ENCODE data around the gene MARCHF11. TPM values are rescaled to one million over a fixed set of nuclear protein-coding genes. Genes with fewer than 3 reads are reported as not detected.

MARCHF11 gene
- total RNA-seq, 1 experiment from 2014 or later: 0.37 TPM

DNA sequence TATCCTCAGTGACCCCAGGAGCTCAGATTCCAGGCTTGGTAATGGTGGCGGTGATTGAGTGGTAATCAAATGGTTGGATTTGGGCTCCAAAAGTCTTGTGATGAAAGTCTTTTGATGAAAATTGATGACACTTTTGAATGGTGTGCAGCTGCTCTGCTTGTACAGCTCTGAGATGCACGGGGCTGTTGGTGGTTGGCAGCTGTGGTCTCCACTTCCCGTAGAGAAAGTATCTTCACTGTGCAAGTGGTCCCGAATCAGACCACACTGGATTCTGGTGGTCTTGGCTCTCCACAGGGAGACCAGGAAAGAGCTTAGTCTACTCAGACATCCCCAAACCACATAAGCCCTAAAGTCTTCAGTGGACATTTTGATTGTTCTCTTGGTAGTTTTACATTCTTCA is 96.6 kb downstream of the MARCHF11 start:
- H3K4me2 ChIP-seq (ENCODE audit: insufficient read depth, insufficient read length, low read length): no peak overlapping the region
- no peaks in the 10 kb centered on the region for H3K4me1 ChIP-seq (ENCODE audit: insufficient read depth, low read length)
- H2BK5ac ChIP-seq (ENCODE audit: insufficient read length, low read length): no peak overlapping the region
- TF ChIP-seq, protein P1, sequence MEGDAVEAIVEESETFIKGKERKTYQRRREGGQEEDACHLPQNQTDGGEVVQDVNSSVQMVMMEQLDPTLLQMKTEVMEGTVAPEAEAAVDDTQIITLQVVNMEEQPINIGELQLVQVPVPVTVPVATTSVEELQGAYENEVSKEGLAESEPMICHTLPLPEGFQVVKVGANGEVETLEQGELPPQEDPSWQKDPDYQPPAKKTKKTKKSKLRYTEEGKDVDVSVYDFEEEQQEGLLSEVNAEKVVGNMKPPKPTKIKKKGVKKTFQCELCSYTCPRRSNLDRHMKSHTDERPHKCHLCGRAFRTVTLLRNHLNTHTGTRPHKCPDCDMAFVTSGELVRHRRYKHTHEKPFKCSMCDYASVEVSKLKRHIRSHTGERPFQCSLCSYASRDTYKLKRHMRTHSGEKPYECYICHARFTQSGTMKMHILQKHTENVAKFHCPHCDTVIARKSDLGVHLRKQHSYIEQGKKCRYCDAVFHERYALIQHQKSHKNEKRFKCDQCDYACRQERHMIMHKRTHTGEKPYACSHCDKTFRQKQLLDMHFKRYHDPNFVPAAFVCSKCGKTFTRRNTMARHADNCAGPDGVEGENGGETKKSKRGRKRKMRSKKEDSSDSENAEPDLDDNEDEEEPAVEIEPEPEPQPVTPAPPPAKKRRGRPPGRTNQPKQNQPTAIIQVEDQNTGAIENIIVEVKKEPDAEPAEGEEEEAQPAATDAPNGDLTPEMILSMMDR (conservative IDR thresholded peaks at IDR 0.05): no peak
- no peak overlapping the region for H3K9ac ChIP-seq (ENCODE audit: extremely low read depth, insufficient read length, low read length)
- H3K9me3 Mint-ChIP-seq: no peaks in the 10 kb centered on the region; a peak in 1 of 5 replicates
- H4K20me1 ChIP-seq (ENCODE audit: control insufficient read depth, insufficient read depth, insufficient read length): no peaks in the 10 kb centered on the region
- no peak overlapping the region for H3K4ac ChIP-seq (ENCODE audit: low read depth, low read length)
- H2BK20ac ChIP-seq (ENCODE audit: low read depth, low read length, poor library complexity, severe bottlenecking): no peak overlapping the region
- no peak for DNase-seq
- no peak overlapping the region for H4K5ac ChIP-seq (ENCODE audit: insufficient read length, low read depth, low read length)
- H3K18ac ChIP-seq (ENCODE audit: insufficient read length, low read depth, low read length): no peak overlapping the region
- no peak overlapping the region for H2AFZ ChIP-seq (ENCODE audit: low read length)
- no peak overlapping the region for H2BK120ac ChIP-seq (ENCODE audit: low read depth, low read length, poor library complexity, severe bottlenecking)
- H3K27ac Mint-ChIP-seq: no peak overlapping the region
- H3K27me3 Mint-ChIP-seq (ENCODE audit: low read depth): peaks cover 2% of the 10 kb centered on the region
- H3K23me2 ChIP-seq (ENCODE audit: insufficient read length, low read depth, low read length, poor library complexity, severe bottlenecking): no peaks in the 10 kb centered on the region
- no peak overlapping the region for H2AK5ac ChIP-seq (ENCODE audit: insufficient read length, low read length)
- H3K36me3 Mint-ChIP-seq (ENCODE audit: insufficient read depth in 1 of 3, low read depth in 3 of 3): no peaks in the 10 kb centered on the region; a peak in 1 of 7 replicates
- no peak overlapping the region for H3K56ac ChIP-seq (ENCODE audit: insufficient read length, low read depth, low read length)
- no peak overlapping the region for H3T11ph ChIP-seq (ENCODE audit: low read length)
- H3K4me3 Mint-ChIP-seq: no peak overlapping the region
- H4K91ac ChIP-seq (ENCODE audit: insufficient read length, low read depth, low read length): no peak overlapping the region
- H2BK12ac ChIP-seq (ENCODE audit: insufficient read length, low read depth, low read length): no peak overlapping the region
- WGBS (ENCODE audit: extremely low coverage, insufficient read length, low lambda C conversion rate): no CpG with 5 or more reads among the region's 4 CpGs
- H3K23ac ChIP-seq (ENCODE audit: insufficient read length, low read depth, low read length): no peak overlapping the region
- no peaks in the 10 kb centered on the region for H3K79me2 ChIP-seq (ENCODE audit: insufficient read depth, low read length)
- no peak overlapping the region for H4K8ac ChIP-seq (replicated peaks; ENCODE audit: insufficient read length, low read depth, low read length)
- H3K79me1 ChIP-seq (ENCODE audit: insufficient read depth, low read depth, low read length, poor library complexity, severe bottlenecking): no peaks in the 10 kb centered on the region
- no peak overlapping the region for H2BK15ac ChIP-seq (ENCODE audit: low read depth, low read length)
- no peak overlapping the region for H3K27ac ChIP-seq (ENCODE audit: insufficient read length, low read depth, low read length)
- no peaks in the 10 kb centered on the region for H3K9me3 ChIP-seq (ENCODE audit: control insufficient read depth, low read depth, low read length)
- no peak overlapping the region; the same call in 1 of the 2 replicates for H3K14ac ChIP-seq (ENCODE audit: insufficient read depth, low read length)
- H3K4me1 Mint-ChIP-seq: peaks cover 11 to 23% of the 10 kb centered on the region in 2 experiments
- H3K27me3 ChIP-seq (ENCODE audit: insufficient read depth, low read length): no peaks in the 10 kb centered on the region
